HEK293 (cell line): ENCODE results near the gene RHEB.

ENCODE experiments used
- BCL11B ChIP-seq: fragments of 450-650 bp; formaldehyde crosslinking; IDR thresholded peaks from 2 replicates; pipeline ENCODE4 v1.5.1; 2016; ENCODE audit warnings: low read depth, missing biosample characterization, missing genetic modification characterization
- OSR2 ChIP-seq: fragments of 450-650 bp; formaldehyde crosslinking; IDR thresholded peaks from 2 replicates; pipeline ENCODE4 v1.5.1; 2016; ENCODE audit warnings: missing biosample characterization, missing genetic modification characterization
- SETDB1 ChIP-seq: IDR thresholded peaks from one replicate; pipeline ENCODE4 v1.6.1; 2017; ENCODE audit warnings: mild to moderate bottlenecking, low read length, moderate library complexity, mixed read lengths; ENCODE audit not compliant: insufficient read length
- ZBTB17 ChIP-seq: fragments of 450-650 bp; formaldehyde crosslinking; IDR thresholded peaks from 2 replicates; pipeline ENCODE4 v1.5.1; 2016; ENCODE audit warnings: missing biosample characterization, missing genetic modification characterization
- ZBTB20 ChIP-seq: fragments of 450-650 bp; formaldehyde crosslinking; IDR thresholded peaks from 2 replicates; pipeline ENCODE4 v1.5.1; 2016; ENCODE audit warnings: missing biosample characterization, missing genetic modification characterization
- ZFHX2 ChIP-seq: fragments of 450-650 bp; formaldehyde crosslinking; conservative IDR thresholded peaks from 2 replicates; pipeline ENCODE4 v1.5.1; 2016; ENCODE audit warnings: missing biosample characterization, missing genetic modification characterization
- ZFP69B ChIP-seq: fragments of 450-650 bp; formaldehyde crosslinking; IDR thresholded peaks from 2 replicates; pipeline ENCODE4 v1.5.1; 2016; ENCODE audit warnings: missing biosample characterization, missing genetic modification characterization
- ZNF112 ChIP-seq: fragments of 450-650 bp; formaldehyde crosslinking; IDR thresholded peaks from 2 replicates; pipeline ENCODE4 v1.5.0; 2017; ENCODE audit warnings: missing biosample characterization, missing genetic modification characterization
- ZNF133 ChIP-seq: fragments of 450-650 bp; formaldehyde crosslinking; IDR thresholded peaks from 2 replicates; pipeline ENCODE4 v1.5.1; 2016; ENCODE audit warnings: missing biosample characterization, missing genetic modification characterization
- ZNF211 ChIP-seq: fragments of 450-650 bp; formaldehyde crosslinking; IDR thresholded peaks from 2 replicates; pipeline ENCODE4 v1.5.1; 2016; ENCODE audit warnings: low read depth, missing biosample characterization, missing genetic modification characterization
- ZNF223 ChIP-seq: fragments of 450-650 bp; formaldehyde crosslinking; IDR thresholded peaks from 2 replicates; pipeline ENCODE4 v1.5.1; 2016; ENCODE audit warnings: missing biosample characterization, missing genetic modification characterization
- ZNF239 ChIP-seq: fragments of 450-650 bp; formaldehyde crosslinking; IDR thresholded peaks from 2 replicates; pipeline ENCODE4 v1.5.1; 2016; ENCODE audit warnings: missing biosample characterization, missing genetic modification characterization
- ZNF248 ChIP-seq: fragments of 450-650 bp; formaldehyde crosslinking; IDR thresholded peaks from 2 replicates; pipeline ENCODE4 v1.5.1; 2017; ENCODE audit warnings: missing biosample characterization, missing genetic modification characterization
- ZNF350 ChIP-seq: fragments of 450-650 bp; formaldehyde crosslinking; IDR thresholded peaks from 2 replicates; pipeline ENCODE4 v1.5.0; 2017; ENCODE audit warnings: missing biosample characterization, mild to moderate bottlenecking, missing genetic modification characterization
- ZNF473 ChIP-seq: fragments of 450-650 bp; formaldehyde crosslinking; IDR thresholded peaks from 2 replicates; pipeline ENCODE4 v1.5.1; 2017; ENCODE audit warnings: missing biosample characterization, missing genetic modification characterization
- ZNF510 ChIP-seq: fragments of 450-650 bp; formaldehyde crosslinking; IDR thresholded peaks from 2 replicates; pipeline ENCODE4 v1.5.1; 2018; ENCODE audit warnings: mild to moderate bottlenecking, missing genetic modification characterization, missing biosample characterization; ENCODE audit not compliant: insufficient replicate concordance
- ZNF571 ChIP-seq: fragments of 450-650 bp; formaldehyde crosslinking; IDR thresholded peaks from 2 replicates; pipeline ENCODE4 v1.5.0; 2017; ENCODE audit warnings: missing biosample characterization, missing genetic modification characterization
- ZNF621 ChIP-seq: fragments of 450-650 bp; formaldehyde crosslinking; IDR thresholded peaks from 2 replicates; pipeline ENCODE4 v1.5.1; 2017; ENCODE audit warnings: missing biosample characterization, missing genetic modification characterization
- ZNF623 ChIP-seq: fragments of 450-650 bp; formaldehyde crosslinking; IDR thresholded peaks from 2 replicates; pipeline ENCODE4 v1.5.1; 2016; ENCODE audit warnings: missing biosample characterization, missing genetic modification characterization
- ZNF624 ChIP-seq: fragments of 450-650 bp; formaldehyde crosslinking; IDR thresholded peaks from 2 replicates; pipeline ENCODE4 v1.5.1; 2017; ENCODE audit warnings: missing biosample characterization, missing genetic modification characterization
- ZNF677 ChIP-seq: fragments of 450-650 bp; IDR thresholded peaks from 2 replicates; pipeline ENCODE4 v1.5.0; 2018; ENCODE audit warnings: missing biosample characterization, mild to moderate bottlenecking, missing genetic modification characterization, moderate library complexity
- ZXDB ChIP-seq: fragments of 450-650 bp; formaldehyde crosslinking; IDR thresholded peaks from 2 replicates; pipeline ENCODE4 v1.5.1; 2016; ENCODE audit warnings: missing biosample characterization, missing genetic modification characterization
- TF ChIP-seq, protein P1 (sequence below): fragments of 450-650 bp; formaldehyde crosslinking; IDR thresholded peaks from 2 replicates; pipeline ENCODE4 v1.5.1; 2016; ENCODE audit warnings: missing biosample characterization, missing genetic modification characterization
- TF ChIP-seq, protein P2 (sequence below): fragments of 450-650 bp; formaldehyde crosslinking; IDR thresholded peaks from 2 replicates; pipeline ENCODE4; 2016; ENCODE audit warnings: missing biosample characterization, missing genetic modification characterization
- TF ChIP-seq, protein P3 (sequence below): fragments of 450-650 bp; formaldehyde crosslinking; IDR thresholded peaks from 2 replicates; pipeline ENCODE4 v1.5.1; 2017; ENCODE audit warnings: missing biosample characterization, missing genetic modification characterization
- TF ChIP-seq, protein P4 (sequence below): fragments of 450-650 bp; formaldehyde crosslinking; IDR thresholded peaks from 2 replicates; pipeline ENCODE4 v1.5.1; 2017; ENCODE audit warnings: missing biosample characterization, mild to moderate bottlenecking, missing genetic modification characterization, moderate library complexity
- TF ChIP-seq, protein P5 (sequence below): fragments of 450-650 bp; formaldehyde crosslinking; IDR thresholded peaks from 2 replicates; pipeline ENCODE4 v1.5.1; 2016; ENCODE audit warnings: missing biosample characterization, missing genetic modification characterization
- TF ChIP-seq, protein P6 (sequence below): fragments of 450-650 bp; formaldehyde crosslinking; IDR thresholded peaks from 2 replicates; pipeline ENCODE4 v1.5.1; 2016; ENCODE audit warnings: missing biosample characterization, missing genetic modification characterization
- TF ChIP-seq, protein P7 (sequence below): fragments of 450-650 bp; formaldehyde crosslinking; IDR thresholded peaks from 2 replicates; pipeline ENCODE4 v1.5.1; 2016; ENCODE audit warnings: missing biosample characterization, missing genetic modification characterization

The RHEB gene

DNA sequence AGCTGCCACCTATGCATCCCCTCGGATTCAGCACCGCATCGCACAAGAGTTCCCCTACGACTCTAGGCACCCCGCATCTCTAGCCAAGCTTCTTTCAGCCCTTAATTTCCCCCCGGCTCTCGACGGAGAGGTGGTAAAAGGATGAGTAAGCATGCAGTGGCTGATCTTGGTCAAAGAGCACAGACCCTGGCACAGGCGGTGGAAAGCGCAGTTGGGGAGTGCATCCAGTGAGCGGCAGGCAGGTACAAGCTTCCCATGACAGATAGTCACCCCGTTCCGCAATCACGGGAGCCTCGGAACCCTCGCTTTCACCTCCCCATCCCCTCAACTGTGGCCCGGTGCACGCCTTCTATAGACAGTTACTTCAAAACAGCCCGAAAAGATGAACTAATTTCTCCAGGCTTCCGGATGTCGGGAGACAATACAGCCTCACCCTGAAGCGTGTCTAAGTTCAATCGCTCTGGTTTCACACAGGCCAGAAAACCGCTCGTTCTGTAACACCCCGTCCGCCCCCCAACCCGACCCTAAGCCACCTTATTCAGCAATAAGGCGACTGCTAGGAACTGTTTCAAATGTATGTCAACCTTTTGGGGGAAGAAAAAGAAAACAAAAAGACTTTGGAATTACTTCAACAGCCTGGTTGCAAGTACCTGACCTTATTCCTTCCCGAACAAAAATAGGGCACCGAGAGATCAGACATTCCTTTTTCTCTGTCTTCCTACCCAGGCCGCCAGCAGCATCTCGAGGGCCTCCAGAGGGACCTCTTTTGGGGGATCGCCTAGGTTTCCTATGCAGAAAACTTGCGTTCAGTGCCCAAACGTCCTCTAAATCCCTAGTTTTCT, 1.4 kb downstream of the RHEB start (continued):
- TF ChIP-seq, protein P1, sequence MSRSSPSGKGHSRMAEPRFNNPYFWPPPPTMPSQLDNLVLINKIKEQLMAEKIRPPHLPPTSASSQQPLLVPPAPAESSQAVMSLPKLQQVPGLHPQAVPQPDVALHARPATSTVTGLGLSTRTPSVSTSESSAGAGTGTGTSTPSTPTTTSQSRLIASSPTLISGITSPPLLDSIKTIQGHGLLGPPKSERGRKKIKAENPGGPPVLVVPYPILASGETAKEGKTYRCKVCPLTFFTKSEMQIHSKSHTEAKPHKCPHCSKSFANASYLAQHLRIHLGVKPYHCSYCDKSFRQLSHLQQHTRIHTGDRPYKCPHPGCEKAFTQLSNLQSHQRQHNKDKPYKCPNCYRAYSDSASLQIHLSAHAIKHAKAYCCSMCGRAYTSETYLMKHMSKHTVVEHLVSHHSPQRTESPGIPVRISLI (tag by site-specific recombination): no peak
- TF ChIP-seq BCL11B (tag by site-specific recombination): no peak
- TF ChIP-seq ZNF510 (tag by site-specific recombination): no peak
- TF ChIP-seq, protein P2, sequence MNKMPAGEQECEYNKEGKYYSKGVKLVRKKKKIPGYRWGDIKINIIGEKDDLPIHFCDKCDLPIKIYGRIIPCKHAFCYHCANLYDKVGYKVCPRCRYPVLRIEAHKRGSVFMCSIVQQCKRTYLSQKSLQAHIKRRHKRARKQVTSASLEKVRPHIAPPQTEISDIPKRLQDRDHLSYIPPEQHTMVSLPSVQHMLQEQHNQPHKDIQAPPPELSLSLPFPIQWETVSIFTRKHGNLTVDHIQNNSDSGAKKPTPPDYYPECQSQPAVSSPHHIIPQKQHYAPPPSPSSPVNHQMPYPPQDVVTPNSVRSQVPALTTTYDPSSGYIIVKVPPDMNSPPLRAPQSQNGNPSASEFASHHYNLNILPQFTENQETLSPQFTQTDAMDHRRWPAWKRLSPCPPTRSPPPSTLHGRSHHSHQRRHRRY (tag by site-specific recombination): no peak
- no peak for TF ChIP-seq ZNF223
- TF ChIP-seq, protein P3, sequence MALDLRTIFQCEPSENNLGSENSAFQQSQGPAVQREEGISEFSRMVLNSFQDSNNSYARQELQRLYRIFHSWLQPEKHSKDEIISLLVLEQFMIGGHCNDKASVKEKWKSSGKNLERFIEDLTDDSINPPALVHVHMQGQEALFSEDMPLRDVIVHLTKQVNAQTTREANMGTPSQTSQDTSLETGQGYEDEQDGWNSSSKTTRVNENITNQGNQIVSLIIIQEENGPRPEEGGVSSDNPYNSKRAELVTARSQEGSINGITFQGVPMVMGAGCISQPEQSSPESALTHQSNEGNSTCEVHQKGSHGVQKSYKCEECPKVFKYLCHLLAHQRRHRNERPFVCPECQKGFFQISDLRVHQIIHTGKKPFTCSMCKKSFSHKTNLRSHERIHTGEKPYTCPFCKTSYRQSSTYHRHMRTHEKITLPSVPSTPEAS (tag by site-specific recombination): no peak
- TF ChIP-seq ZNF112 (tag by site-specific recombination): no peak
- TF ChIP-seq ZNF623 (tag by site-specific recombination): no peak
- TF ChIP-seq, protein P4, sequence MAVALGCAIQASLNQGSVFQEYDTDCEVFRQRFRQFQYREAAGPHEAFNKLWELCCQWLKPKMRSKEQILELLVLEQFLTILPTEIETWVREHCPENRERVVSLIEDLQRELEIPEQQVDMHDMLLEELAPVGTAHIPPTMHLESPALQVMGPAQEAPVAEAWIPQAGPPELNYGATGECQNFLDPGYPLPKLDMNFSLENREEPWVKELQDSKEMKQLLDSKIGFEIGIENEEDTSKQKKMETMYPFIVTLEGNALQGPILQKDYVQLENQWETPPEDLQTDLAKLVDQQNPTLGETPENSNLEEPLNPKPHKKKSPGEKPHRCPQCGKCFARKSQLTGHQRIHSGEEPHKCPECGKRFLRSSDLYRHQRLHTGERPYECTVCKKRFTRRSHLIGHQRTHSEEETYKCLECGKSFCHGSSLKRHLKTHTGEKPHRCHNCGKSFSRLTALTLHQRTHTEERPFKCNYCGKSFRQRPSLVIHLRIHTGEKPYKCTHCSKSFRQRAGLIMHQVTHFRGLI: no peak
- TF ChIP-seq, protein P5, sequence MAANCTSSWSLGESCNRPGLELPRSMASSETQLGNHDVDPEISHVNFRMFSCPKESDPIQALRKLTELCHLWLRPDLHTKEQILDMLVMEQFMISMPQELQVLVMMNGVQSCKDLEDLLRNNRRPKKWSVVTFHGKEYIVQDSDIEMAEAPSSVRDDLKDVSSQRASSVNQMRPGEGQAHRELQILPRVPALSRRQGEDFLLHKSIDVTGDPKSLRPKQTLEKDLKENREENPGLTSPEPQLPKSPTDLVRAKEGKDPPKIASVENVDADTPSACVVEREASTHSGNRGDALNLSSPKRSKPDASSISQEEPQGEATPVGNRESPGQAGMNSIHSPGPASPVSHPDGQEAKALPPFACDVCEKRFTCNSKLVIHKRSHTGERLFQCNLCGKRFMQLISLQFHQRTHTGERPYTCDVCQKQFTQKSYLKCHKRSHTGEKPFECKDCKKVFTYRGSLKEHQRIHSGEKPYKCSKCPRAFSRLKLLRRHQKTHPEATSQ: no peak
- TF ChIP-seq ZXDB (tag by site-specific recombination): no peak
- TF ChIP-seq ZNF239 (tag by site-specific recombination): no peak
- TF ChIP-seq ZNF571: no peak
- TF ChIP-seq ZNF677: no peak
- no peak for TF ChIP-seq ZNF621 (tag by site-specific recombination)
- TF ChIP-seq SETDB1: no peak
- TF ChIP-seq ZNF350 (tag by site-specific recombination): no peak
- no peak for TF ChIP-seq ZFP69B
- no peak for TF ChIP-seq ZFHX2 (tag by site-specific recombination)
- TF ChIP-seq OSR2: no peak
- TF ChIP-seq, protein P6, sequence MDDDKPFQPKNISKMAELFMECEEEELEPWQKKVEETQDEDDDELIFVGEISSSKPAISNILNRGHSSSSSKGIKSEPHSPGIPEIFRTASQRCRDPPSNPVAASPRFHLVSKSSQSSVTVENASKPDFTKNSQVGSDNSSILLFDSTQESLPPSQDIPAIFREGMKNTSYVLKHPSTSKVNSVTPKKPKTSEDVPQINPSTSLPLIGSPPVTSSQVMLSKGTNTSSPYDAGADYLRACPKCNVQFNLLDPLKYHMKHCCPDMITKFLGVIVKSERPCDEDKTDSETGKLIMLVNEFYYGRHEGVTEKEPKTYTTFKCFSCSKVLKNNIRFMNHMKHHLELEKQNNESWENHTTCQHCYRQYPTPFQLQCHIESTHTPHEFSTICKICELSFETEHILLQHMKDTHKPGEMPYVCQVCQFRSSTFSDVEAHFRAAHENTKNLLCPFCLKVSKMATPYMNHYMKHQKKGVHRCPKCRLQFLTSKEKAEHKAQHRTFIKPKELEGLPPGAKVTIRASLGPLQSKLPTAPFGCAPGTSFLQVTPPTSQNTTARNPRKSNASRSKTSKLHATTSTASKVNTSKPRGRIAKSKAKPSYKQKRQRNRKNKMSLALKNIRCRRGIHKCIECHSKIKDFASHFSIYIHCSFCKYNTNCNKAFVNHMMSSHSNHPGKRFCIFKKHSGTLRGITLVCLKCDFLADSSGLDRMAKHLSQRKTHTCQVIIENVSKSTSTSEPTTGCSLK (tag by site-specific recombination): no peak
- TF ChIP-seq ZNF624: no peak
- TF ChIP-seq ZNF248 (tag by site-specific recombination): no peak
- TF ChIP-seq ZNF473 (tag by site-specific recombination): no peak
- TF ChIP-seq ZNF211: no peak
- peak; percentile 65 for TF ChIP-seq ZBTB17 (tag by site-specific recombination)
- TF ChIP-seq ZNF133 (tag by site-specific recombination): no peak
- TF ChIP-seq, protein P7, sequence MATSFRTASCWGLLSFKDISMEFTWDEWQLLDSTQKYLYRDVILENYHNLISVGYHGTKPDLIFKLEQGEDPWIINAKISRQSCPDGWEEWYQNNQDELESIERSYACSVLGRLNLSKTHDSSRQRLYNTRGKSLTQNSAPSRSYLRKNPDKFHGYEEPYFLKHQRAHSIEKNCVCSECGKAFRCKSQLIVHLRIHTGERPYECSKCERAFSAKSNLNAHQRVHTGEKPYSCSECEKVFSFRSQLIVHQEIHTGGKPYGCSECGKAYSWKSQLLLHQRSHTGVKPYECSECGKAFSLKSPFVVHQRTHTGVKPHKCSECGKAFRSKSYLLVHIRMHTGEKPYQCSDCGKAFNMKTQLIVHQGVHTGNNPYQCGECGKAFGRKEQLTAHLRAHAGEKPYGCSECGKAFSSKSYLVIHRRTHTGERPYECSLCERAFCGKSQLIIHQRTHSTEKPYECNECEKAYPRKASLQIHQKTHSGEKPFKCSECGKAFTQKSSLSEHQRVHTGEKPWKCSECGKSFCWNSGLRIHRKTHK (tag by site-specific recombination): no peak
- TF ChIP-seq ZBTB20 (tag by site-specific recombination): 0 out of 2 replicates have a peak, but pooled peaks have one; percentile 13
